NCI-H2196 treated with DMSO at 0.1 percent for 48 hours (cell line): Measurements from ENCODE around the gene MDFI.
"Not testable (repeated sequence)": the region's sequence is repeated elsewhere in the genome, so short reads cannot be mapped to it uniquely, and the experiment has no call there.

Experiments
- DNase-seq: peaks from one replicate; lab custom pipeline; 2025; ENCODE audit not compliant: unreplicated experiment; lab: John Stamatoyannopoulos, UW

MDFI gene

GRCh38 chr6:41602422-41602743, 35.9 kb upstream of the MDFI start:
- DNase-seq, result no peak

- DNase-seq, result peak; percentile 73
These were observed 35.2 kb upstream of the MDFI start for GRCh38 chr6:41602864-41603608.

DNA sequence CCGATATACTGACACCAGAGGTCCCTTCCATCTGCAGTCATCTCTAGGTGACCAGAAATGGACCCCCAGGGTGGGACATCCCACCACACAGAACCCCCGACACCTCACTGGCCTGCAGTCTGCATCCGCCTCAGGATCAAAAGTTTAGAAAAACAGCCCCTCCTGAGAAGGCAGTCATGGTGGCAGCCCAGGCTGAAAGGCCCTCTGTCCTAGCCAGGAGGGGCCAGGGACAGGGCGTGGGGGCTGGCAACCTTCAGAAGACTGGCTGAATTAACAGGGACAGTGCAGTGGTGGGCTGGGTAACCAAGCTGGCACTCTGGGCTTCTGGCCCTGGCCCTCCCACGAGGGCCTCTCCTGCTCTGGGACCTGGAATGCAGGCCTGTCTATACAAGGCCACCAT, 34.3 kb upstream of the MDFI start:
- no peak for DNase-seq

- DNase-seq, result no peak
These were observed 32.6 kb upstream of the MDFI start for GRCh38 chr6:41605649-41606048.

GRCh38 chr6:41607036-41607435, 31.2 kb upstream of the MDFI start:
- DNase-seq, result no peak

- DNase-seq, result no peak
These were observed 30.5 kb upstream of the MDFI start for GRCh38 chr6:41607736-41608135.

DNA sequence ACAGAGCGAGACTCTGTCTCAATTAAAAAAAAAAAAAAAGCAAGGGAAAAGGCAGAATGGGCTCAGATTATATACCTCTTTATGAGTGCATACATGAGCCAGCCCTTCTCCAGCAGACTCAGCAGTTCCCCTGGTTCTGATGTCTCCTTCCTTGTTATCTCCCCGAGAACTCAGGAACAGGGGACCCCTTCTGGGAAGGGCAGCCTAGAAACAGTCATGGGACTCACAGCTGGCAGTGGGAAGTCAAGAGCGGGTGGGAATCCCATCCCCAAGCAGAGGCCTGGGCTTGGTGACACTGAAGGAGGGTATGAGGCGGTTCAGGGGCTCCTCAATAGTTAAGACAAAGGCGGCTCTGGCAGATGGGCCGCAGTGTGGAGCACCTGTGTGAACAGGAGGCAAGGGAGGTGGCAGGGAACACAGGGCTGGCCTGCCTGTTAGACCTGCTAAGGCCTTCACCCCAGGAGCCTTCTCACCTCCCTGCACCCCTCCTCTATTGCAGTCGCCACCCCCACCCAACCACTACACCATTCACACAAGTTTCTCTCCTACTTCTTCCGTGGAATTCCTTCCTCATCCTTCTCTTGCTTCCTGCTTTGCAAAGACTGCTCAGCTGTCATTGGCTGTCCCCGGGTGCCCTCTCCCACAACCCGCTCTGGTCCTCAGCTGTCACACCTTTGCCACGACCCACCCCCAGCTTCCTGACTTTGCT, 29.7 kb upstream of the MDFI start:
- DNase-seq, result no peak

DNA sequence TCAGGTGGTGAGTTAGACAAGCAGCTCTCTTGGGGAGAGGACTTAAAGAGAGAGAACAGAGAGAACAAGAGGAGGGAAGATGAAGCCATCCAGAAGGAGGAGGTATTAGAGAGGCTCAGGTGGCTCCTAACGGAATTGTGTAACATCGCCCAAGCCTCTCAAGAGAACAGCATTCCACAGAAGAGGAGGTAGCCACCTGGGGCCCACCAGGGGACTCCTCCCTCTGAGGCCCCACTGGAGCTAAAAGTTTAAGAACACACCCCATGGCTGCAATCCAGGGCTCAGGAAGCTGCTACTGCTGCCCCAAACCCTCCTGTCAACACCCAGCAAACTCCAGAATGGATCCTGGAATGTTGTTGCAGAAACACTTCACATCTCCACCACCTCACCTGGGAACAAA, 23.6 kb upstream of the MDFI start:
- DNase-seq, result no peak

GRCh38 chr6:41615311-41615710, 23.0 kb upstream of the MDFI start:
- no peak for DNase-seq

DNA sequence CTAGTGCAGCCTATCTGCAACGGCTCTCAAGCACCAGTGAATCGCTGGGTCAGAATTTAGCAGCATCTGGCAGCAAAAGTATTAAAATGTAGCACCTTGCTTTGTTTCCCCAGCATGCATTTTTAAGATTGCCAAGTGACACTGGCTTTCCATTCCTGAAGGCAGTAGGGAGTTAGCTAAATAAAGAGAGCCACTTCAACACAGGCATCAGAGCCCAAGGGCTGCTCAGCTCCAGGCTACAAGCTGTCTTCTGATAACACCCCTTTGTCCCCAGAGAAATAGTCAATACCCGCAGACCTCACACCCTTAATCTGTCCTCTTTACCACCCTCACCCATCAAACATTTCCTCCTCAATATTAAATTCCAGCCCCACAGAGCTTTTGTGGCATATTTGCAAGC, 19.7 kb upstream of the MDFI start:
- DNase-seq, result no peak

DNA sequence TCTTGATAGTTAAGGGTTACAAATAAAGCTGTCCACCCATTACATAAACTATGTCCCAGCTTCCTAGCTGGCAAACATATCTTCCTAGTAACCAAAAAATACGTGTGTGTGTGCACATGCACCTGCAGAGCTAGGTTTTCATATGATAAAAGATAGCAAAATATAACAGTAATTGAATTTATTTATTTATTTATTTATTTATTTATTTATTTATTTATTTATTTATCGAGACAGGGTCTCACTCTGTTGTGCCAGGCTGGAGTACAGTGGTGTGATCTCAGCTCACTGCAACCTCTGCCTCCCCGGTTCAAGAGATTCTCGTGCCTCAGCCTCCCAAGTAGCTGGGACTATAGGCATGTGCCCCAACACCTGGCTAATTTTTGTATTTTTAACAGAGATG, 19.1 kb upstream of the MDFI start:
- DNase-seq, result not testable (repeated sequence)

DNA sequence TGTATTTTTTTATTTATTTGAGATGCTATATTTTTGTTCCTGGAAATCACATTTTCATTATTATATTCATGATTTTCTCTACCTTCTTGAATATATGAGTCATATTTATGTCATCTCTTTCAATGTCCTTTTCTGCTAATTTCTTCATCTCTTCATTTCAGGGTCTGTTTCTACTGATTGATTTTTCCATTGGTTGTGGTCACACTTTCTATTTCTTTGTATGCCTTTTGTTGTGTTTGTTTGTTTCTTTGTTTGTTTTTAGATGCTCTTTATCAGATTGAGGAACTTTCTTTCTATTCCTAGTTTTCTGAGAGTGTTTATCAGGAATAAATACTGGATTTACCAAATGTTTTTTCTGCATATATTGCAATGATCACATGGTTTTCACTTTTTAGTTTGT, 16.9 kb upstream of the MDFI start:
- no peak for DNase-seq

DNA sequence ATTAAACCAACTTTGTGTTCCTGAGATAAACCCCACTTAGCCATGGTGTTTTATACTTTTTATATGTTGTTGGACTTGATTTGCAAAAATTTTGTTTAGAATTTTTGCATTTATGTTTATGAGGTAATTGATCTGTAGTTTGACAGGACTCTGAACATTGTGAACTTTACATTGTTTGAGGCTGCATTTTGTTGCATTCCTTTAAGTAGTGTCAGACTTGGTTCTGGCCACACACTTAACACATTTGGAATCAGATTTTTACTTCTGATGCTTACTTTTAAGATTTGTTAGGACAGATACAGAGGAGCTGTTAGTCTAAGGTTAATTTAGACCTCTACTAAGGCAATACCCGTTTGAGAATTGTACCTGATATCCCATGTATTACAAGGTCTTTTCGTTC, 16.5 kb upstream of the MDFI start:
- DNase-seq, result no peak

DNA sequence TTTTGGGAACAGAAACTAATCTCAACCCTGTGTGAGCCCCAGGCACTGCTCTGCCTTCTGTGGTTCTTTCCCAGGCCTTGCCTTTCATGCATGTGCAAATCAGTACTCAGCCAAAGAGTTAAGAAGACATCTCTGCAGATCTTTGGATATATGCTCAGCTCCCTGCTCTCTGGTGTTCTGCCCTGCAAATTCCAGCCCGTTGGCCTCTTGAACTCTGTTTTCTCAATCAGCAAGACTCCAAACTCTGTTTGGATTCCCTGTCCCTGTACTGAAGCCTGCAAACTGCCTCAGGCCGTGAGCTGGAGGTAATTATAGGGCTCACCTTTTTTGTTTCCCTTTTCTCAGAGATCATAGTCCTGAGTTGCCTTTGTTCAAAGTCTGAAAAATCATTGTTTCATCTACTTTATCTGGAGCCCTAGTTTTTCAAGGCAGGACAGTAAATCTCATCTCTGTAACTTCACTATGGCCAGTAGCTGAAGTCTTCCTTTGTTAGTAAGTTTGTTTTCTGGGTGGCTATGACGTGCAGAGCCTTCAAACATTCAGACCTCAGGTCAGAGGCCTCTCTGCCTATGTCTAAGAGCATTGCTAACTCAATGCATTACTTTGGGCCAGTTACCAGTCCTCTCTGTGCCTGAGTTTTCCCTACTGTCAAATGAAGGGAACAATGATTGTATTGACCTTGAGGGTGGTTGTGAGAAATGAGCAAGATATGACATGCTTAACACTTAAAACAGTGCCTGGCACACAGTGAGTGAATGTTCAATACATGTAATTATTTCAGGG, 15.9 kb upstream of the MDFI start:
- DNase-seq, result no peak

DNA sequence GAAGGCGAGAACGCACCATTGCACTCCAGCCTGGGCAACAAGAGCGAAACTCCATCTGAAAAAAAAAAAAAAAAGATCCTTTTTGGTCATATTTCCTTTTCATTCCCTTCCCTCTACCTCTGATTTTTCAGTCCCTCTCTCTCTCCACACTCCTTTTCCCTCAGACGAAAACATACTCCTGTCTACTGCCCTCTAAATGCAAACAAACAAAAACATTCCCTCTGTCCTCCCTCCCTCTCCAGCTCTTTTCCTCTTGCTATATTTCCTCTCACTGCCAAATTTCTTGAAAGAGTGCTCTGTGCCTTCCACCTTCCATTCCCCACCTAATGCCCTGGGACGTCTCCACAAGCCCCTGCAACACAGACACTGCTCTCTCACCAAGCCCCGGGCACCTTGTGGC, 14.9 kb upstream of the MDFI start:
- no peak for DNase-seq

- no peak for DNase-seq
These were observed 13.5 kb upstream of the MDFI start for GRCh38 chr6:41624621-41625380.

DNA sequence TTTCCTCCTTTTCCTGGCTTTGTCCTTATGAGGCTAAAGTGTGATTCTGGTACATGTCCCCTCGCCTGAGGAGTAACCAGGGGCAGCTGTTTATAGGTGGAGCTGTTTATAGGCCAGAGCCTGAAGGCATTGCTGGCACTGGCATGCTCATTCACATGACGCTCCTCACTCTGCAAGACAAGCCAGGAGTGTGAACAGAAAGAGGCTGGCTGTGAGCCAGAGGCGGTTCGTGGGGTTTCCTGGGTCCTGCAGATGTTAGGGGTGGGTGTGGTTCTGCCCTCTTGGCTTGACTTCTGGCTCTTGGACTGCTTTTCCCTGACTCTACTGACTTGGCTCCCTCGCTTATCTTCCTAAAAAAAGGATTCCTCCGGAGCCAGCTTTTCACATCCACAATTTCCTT, 12.8 kb upstream of the MDFI start:
- peak; percentile 13 for DNase-seq

GRCh38 chr6:41626022-41626421, 12.2 kb upstream of the MDFI start:
- DNase-seq, result no peak

DNA sequence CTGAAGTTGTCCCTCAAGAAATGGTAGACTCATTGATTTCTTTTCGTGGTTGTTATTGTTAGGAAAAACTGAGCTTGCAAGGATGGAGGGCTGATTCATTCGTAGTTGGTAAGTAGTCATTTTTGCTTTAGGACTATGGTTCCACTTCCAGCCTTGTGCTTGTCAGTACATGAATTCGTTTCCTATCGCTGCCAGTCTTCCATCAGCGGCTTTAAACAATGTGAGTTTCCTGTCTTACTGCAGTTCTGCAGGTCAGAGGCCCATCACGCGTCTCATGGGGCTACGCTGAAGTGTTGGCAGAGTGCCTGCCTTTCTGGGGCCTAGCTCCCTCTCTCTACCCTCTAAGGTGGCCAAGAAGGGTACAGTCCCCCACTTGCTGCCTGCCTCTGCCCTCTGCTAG, 11.4 kb upstream of the MDFI start:
- DNase-seq, result no peak

DNA sequence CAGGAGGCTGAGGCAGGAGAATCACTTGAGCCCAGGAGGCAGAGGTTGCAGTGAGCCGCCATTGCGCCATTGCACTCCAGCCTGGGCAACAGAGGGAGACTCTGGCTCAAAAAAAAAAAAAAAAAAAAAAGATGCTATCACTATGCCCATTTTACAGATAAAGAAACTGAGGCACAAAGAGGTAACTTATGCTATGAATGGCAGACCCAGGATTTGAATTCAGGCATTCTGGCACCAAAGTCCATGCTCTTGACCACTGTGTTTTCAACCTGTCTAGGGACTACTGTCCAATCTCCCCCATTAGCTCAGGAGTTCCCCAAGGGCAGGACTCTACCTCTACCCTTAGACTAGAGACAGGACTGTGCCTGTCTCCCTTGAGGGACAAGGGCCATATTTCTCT, 9.1 kb upstream of the MDFI start:
- DNase-seq, result no peak

DNA sequence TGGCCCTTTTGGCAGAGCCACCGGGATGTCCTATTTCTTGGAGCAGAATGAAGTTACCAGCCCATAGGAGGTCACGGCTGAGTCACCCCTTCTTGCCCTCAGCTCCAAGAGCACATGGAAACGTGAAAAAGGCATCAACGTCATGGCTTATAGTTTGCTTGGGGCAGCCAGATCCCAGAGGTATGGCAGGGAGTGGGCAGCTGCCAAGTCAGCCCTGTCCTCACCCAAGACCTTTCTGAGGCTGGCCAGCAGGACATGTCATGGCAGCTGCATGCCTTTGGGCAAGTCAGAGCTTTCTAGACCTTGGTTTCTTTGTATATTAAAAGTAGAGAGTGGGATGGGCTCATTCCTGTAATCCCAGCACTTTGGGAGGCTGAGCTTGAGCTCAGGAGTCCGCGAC, 8.2 kb upstream of the MDFI start:
- DNase-seq, result no peak

- no peak for DNase-seq
These were observed 7.3 kb upstream of the MDFI start for GRCh38 chr6:41630946-41631345.
